Measurements from ENCODE around the gene IL7R. TPM values are rescaled to one million over a fixed set of nuclear protein-coding genes. Genes with fewer than 3 reads are reported as not detected.

IL7R gene
- total and polyA plus RNA-seq, 10 of the 15 experiments (the other 5 are each of a cell fraction or from before 2014, with no cell fraction given) = 0.40 to 21.1 (median 0.85) TPM

DNA sequence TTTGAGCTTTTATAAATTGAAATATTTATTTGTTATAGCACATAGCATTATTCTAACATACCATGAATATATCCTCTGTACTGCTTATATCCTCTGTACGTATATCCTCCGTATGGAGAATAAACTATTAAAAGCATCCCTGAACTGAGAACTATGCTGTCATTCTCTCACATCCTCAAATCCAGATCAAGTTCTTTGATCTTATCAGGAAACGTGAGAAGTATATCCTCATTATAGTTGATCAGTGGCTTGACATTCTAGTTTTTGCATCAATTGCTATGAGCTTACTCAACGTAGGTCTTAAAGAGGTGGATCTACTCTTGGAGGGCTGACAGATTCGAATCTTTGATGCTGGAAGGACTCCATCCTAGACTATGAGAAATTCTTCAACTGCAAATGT lies 37.4 kb downstream of the IL7R start (continued):
- TF ChIP-seq, protein P1, sequence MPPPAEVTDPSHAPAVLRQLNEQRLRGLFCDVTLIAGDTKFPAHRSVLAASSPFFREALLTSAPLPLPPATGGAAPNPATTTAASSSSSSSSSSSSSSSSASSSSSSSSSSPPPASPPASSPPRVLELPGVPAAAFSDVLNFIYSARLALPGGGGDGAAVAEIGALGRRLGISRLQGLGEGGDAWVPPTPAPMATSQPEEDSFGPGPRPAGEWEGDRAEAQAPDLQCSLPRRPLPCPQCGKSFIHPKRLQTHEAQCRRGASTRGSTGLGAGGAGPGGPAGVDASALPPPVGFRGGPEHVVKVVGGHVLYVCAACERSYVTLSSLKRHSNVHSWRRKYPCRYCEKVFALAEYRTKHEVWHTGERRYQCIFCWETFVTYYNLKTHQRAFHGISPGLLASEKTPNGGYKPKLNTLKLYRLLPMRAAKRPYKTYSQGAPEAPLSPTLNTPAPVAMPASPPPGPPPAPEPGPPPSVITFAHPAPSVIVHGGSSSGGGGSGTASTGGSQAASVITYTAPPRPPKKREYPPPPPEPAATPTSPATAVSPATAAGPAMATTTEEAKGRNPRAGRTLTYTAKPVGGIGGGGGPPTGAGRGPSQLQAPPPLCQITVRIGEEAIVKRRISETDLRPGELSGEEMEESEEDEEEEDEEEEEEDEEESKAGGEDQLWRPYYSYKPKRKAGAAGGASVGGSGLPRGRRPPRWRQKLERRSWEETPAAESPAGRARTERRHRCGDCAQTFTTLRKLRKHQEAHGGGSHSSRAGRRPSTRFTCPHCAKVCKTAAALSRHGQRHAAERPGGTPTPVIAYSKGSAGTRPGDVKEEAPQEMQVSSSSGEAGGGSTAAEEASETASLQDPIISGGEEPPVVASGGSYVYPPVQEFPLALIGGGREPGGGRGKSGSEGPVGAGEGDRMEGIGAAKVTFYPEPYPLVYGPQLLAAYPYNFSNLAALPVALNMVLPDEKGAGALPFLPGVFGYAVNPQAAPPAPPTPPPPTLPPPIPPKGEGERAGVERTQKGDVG (CRISPR knock-in tag; IDR thresholded peaks at IDR 0.05) = no peak
- TF ChIP-seq CHD4 (IDR thresholded peaks at IDR 0.05) (no peak), NFYB (IDR thresholded peaks at IDR 0.05; ENCODE audit: insufficient read depth, low read depth, low read length) (no peak), NFXL1 (IDR thresholded peaks at IDR 0.05; ENCODE audit: borderline replicate concordance) (no peak), KLF5 (IDR thresholded peaks at IDR 0.05; ENCODE audit: partially characterized antibody) (no peak), BRCA1 (IDR thresholded peaks at IDR 0.05; ENCODE audit: low read depth, low read length) (no peak), SREBF2 (IDR thresholded peaks at IDR 0.05; ENCODE audit: low read length) (no peak), SREBF1 (IDR thresholded peaks at IDR 0.05; ENCODE audit: low read length) (no peak), IKZF1 (conservative IDR thresholded peaks at IDR 0.05) (0 out of 2 replicates have a peak, but pooled peaks have one; percentile 23), BMI1 (IDR thresholded peaks at IDR 0.05; ENCODE audit: borderline replicate concordance) (no peak), DPF2 (IDR thresholded peaks at IDR 0.05) (no peak), SMC3 (IDR thresholded peaks at IDR 0.05; ENCODE audit: borderline replicate concordance, low read length) (no peak), HDGF (IDR thresholded peaks at IDR 0.05) (no peak), STAT3 (IDR thresholded peaks at IDR 0.05; ENCODE audit: low read depth, low read length) (no peak), EP300 (IDR thresholded peaks at IDR 0.05; ENCODE audit: borderline replicate concordance in 1 of 2, control insufficient read depth in 1 of 2, low read depth in 2 of 2, low read length in 2 of 2) (no peak), HCFC1 (IDR thresholded peaks at IDR 0.05; ENCODE audit: low read length) (no peak)
- TF ChIP-seq, protein P2, sequence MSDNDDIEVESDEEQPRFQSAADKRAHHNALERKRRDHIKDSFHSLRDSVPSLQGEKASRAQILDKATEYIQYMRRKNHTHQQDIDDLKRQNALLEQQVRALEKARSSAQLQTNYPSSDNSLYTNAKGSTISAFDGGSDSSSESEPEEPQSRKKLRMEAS (IDR thresholded peaks at IDR 0.05; ENCODE audit: low read depth, low read length) = no peak
- TF ChIP-seq, protein P3, sequence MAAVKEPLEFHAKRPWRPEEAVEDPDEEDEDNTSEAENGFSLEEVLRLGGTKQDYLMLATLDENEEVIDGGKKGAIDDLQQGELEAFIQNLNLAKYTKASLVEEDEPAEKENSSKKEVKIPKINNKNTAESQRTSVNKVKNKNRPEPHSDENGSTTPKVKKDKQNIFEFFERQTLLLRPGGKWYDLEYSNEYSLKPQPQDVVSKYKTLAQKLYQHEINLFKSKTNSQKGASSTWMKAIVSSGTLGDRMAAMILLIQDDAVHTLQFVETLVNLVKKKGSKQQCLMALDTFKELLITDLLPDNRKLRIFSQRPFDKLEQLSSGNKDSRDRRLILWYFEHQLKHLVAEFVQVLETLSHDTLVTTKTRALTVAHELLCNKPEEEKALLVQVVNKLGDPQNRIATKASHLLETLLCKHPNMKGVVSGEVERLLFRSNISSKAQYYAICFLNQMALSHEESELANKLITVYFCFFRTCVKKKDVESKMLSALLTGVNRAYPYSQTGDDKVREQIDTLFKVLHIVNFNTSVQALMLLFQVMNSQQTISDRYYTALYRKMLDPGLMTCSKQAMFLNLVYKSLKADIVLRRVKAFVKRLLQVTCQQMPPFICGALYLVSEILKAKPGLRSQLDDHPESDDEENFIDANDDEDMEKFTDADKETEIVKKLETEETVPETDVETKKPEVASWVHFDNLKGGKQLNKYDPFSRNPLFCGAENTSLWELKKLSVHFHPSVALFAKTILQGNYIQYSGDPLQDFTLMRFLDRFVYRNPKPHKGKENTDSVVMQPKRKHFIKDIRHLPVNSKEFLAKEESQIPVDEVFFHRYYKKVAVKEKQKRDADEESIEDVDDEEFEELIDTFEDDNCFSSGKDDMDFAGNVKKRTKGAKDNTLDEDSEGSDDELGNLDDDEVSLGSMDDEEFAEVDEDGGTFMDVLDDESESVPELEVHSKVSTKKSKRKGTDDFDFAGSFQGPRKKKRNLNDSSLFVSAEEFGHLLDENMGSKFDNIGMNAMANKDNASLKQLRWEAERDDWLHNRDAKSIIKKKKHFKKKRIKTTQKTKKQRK (IDR thresholded peaks at IDR 0.05; ENCODE audit: low read depth, low read length) = no peak
- TF ChIP-seq, protein P4, sequence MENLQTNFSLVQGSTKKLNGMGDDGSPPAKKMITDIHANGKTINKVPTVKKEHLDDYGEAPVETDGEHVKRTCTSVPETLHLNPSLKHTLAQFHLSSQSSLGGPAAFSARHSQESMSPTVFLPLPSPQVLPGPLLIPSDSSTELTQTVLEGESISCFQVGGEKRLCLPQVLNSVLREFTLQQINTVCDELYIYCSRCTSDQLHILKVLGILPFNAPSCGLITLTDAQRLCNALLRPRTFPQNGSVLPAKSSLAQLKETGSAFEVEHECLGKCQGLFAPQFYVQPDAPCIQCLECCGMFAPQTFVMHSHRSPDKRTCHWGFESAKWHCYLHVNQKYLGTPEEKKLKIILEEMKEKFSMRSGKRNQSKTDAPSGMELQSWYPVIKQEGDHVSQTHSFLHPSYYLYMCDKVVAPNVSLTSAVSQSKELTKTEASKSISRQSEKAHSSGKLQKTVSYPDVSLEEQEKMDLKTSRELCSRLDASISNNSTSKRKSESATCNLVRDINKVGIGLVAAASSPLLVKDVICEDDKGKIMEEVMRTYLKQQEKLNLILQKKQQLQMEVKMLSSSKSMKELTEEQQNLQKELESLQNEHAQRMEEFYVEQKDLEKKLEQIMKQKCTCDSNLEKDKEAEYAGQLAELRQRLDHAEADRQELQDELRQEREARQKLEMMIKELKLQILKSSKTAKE (IDR thresholded peaks at IDR 0.05; ENCODE audit: low read depth, poor library complexity, severe bottlenecking) = no peak
- TF ChIP-seq, protein P5, sequence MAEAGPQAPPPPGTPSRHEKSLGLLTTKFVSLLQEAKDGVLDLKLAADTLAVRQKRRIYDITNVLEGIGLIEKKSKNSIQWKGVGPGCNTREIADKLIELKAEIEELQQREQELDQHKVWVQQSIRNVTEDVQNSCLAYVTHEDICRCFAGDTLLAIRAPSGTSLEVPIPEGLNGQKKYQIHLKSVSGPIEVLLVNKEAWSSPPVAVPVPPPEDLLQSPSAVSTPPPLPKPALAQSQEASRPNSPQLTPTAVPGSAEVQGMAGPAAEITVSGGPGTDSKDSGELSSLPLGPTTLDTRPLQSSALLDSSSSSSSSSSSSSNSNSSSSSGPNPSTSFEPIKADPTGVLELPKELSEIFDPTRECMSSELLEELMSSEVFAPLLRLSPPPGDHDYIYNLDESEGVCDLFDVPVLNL (IDR thresholded peaks at IDR 0.05; ENCODE audit: low read depth, low read length) = no peak

Measured in GM12878 (cell line).